ENCODE results near the gene TMEM267.
"Not testable (repeated sequence)": the region's sequence is repeated elsewhere in the genome, so short reads cannot be mapped to it uniquely, and the experiment has no call there.

The TMEM267 gene

GRCh38 chr5:43467100-43467499 is 16.6 kb downstream of the TMEM267 start:
- Histone ChIP-seq H3K9me3 (replicated peaks in 1 of 11) (peaks cover 57 to 75% (median 58%) of the 10 kb centered on the region in 11 experiments), H3K4me1 (no peaks in the 10 kb centered on the region), H3K4me3 (no peak overlapping the region), H3K27ac (no peak overlapping the region), H3K9ac (no peak overlapping the region), H3K27me3 (no peaks in the 10 kb centered on the region), H3K36me3 (peaks cover 36 to 59% (median 52%) of the 10 kb centered on the region in 11 experiments), H3K4me2 (no peak overlapping the region), H4K20me1 (no peaks in the 10 kb centered on the region)
- no peak for TF ChIP-seq Cebpa-rat (IDR thresholded peaks at IDR 0.05)

GRCh38 chr5:43465455-43465854 is 18.2 kb downstream of the TMEM267 start:
- not testable (repeated sequence) for H3K4me2 ChIP-seq, H3K27ac ChIP-seq, H3K27me3 ChIP-seq, H3K9ac ChIP-seq, H3K4me3 ChIP-seq, H4K20me1 ChIP-seq, H3K4me1 ChIP-seq
- Histone ChIP-seq H3K36me3 (peaks cover 43 to 61% (median 54%) of the 10 kb centered on the region in 11 experiments), H3K9me3 (replicated peaks in 1 of 11) (peaks cover 57 to 75% (median 61%) of the 10 kb centered on the region in 11 experiments)

- Histone ChIP-seq H4K20me1 (no peaks in the 10 kb centered on the region), H3K9me3 (replicated peaks in 1 of 11) (peaks cover 59 to 75% (median 66%) of the 10 kb centered on the region in 11 experiments), H3K27ac (no peak overlapping the region), H3K27me3 (no peaks in the 10 kb centered on the region), H3K4me3 (no peak overlapping the region), H3K9ac (no peak overlapping the region), H3K4me2 (no peak overlapping the region), H3K36me3 (peaks cover 39 to 65% (median 53%) of the 10 kb centered on the region in 11 experiments), H3K4me1 (no peaks in the 10 kb centered on the region)
- TF ChIP-seq Cebpa-rat (IDR thresholded peaks at IDR 0.05), result no peak
Measured at GRCh38 chr5:43461066-43461465, 22.6 kb downstream of the TMEM267 start.

GRCh38 chr5:43456556-43456955 is 27.1 kb downstream of the TMEM267 start:
- Histone ChIP-seq H3K27me3 (no peaks in the 10 kb centered on the region), H3K4me2 (no peak overlapping the region), H3K4me3 (no peak overlapping the region), H3K27ac (no peak overlapping the region), H4K20me1 (no peaks in the 10 kb centered on the region), H3K9ac (no peak overlapping the region), H3K9me3 (replicated peaks in 1 of 11) (peaks cover 45 to 54% (median 50%) of the 10 kb centered on the region in 11 experiments), H3K4me1 (no peaks in the 10 kb centered on the region), H3K36me3 (peaks cover 42 to 93% (median 53%) of the 10 kb centered on the region in 11 experiments)
- TF ChIP-seq Cebpa-rat (IDR thresholded peaks at IDR 0.05), result no peak

DNA sequence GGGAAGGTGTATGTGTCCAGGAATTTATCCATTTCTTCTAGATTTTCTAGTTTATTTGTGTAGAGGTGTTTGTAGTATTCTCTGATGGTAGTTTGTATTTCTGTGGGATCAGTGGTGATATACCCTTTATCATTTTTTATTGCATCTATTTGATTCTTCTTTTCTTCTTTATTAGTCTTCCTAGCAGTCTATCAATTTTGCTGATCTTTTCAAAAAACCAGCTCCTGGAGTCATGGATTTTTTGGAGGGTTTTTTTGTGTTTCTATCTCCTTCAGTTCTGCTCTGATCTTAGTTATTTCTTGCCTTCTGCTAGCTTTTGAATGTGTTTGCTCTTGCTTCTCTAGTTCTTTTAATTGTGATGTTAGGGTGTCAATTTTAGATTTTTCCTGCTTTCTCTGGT is 42.1 kb downstream of the TMEM267 start:
- not testable (repeated sequence) for H3K4me2 ChIP-seq, H3K27ac ChIP-seq, H3K27me3 ChIP-seq, H3K4me3 ChIP-seq, H4K20me1 ChIP-seq, H3K9ac ChIP-seq
- H3K9me3 ChIP-seq (replicated peaks in 1 of 11), result peaks cover 14 to 45% (median 31%) of the 10 kb centered on the region in 11 experiments; a peak in 21 of 22 replicates
- peaks cover 14 to 34% (median 24%) of the 10 kb centered on the region in 11 experiments; a peak in 20 of 22 replicates for H3K36me3 ChIP-seq
- H3K4me1 ChIP-seq, result peaks cover 0 to 12% (median 0%) of the 10 kb centered on the region in 10 experiments; a peak in 6 of 20 replicates

DNA sequence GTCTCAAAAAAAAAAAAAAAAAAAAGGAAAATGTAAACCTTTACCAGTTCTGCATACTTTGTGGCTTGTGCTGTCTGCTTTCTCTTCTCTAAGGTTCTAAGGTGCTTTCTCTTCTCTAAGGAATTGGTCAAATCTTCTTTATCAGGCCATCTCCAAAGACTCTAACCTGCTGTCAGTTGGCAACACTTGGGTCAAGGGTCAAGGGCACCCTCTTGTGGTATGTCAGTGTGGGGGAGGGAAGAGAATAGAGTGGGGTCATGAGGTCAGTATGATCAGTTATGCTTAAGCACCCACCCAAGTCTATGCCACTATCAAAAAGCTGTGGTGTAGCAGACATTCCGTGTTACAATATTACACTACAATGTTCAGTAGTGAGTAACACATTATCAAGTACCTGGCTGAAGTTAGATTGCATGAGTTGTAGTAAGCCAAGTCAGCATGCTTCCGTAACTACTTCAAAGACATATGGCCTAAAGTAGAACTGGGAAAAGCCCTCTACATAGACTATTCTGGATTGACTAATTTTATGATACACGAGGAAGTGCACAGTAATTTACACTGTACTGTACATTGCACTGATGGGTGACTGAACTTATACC is 46.5 kb downstream of the TMEM267 start:
- no peak overlapping the region for H3K9ac ChIP-seq
- no peaks in the 10 kb centered on the region for H3K36me3 ChIP-seq
- peaks cover 0 to 21% (median 7%) of the 10 kb centered on the region in 10 experiments; a peak in 10 of 20 replicates for H3K4me1 ChIP-seq
- H4K20me1 ChIP-seq, result no peaks in the 10 kb centered on the region
- no peaks in the 10 kb centered on the region for H3K27me3 ChIP-seq
- H3K9me3 ChIP-seq (replicated peaks in 1 of 11), result peaks cover 0 to 25% (median 10%) of the 10 kb centered on the region in 11 experiments; a peak in 13 of 22 replicates
- H3K4me2 ChIP-seq, result no peak overlapping the region
- no peak for TF ChIP-seq Cebpa-rat (IDR thresholded peaks at IDR 0.05)
- H3K27ac ChIP-seq, result no peak overlapping the region
- H3K4me3 ChIP-seq, result no peak overlapping the region

DNA sequence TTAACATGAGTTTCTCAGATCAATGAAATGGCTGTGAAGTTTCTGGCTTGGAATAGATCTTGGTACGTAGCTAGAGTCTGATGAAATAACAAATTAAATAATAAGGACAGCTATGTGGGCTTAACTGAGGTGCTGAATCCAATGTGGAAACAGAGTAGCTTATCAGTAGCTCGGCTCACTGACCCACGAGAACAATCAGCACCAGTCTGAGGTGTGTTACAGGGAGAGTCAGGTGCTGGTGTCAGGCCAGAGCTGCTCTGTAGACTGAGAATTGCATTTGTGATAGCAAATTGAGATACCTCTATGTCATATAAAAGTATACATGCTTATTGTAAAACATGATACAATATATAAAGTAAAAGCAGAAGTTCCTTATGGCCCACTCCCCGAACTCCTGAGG is 50.3 kb downstream of the TMEM267 start:
- no peaks in the 10 kb centered on the region for H3K27me3 ChIP-seq
- H3K9me3 ChIP-seq (replicated peaks in 1 of 11), result peaks cover 0 to 2% (median 0%) of the 10 kb centered on the region in 11 experiments; a peak in 1 of 22 replicates
- no peak overlapping the region for H3K4me2 ChIP-seq
- H3K4me1 ChIP-seq, result peaks cover 0 to 11% (median 6%) of the 10 kb centered on the region in 10 experiments; a peak in 11 of 20 replicates
- H3K4me3 ChIP-seq, result no peak overlapping the region
- no peak overlapping the region for H3K9ac ChIP-seq
- H3K36me3 ChIP-seq, result no peaks in the 10 kb centered on the region
- no peak overlapping the region for H3K27ac ChIP-seq
- TF ChIP-seq Cebpa-rat (IDR thresholded peaks at IDR 0.05), result no peak
- no peaks in the 10 kb centered on the region for H4K20me1 ChIP-seq

GRCh38 chr5:43432486-43433375 is 50.9 kb downstream of the TMEM267 start:
- H3K4me2 ChIP-seq, result peak overlapping the region in 4 of 11 experiments; percentile 3 to 52 (median 39); a peak in 7 of 22 replicates
- H3K27ac ChIP-seq, result no peak overlapping the region
- H3K9me3 ChIP-seq (replicated peaks in 1 of 11), result no peaks in the 10 kb centered on the region
- H3K36me3 ChIP-seq, result no peaks in the 10 kb centered on the region
- no peak overlapping the region for H3K9ac ChIP-seq
- no peaks in the 10 kb centered on the region for H3K27me3 ChIP-seq
- no peak overlapping the region for H3K4me3 ChIP-seq
- TF ChIP-seq Cebpa-rat (IDR thresholded peaks at IDR 0.05), result peak in 5 of 11 experiments; percentile 22 to 47 (median 32); a peak in 3 of 22 replicates
- peaks cover 0 to 14% (median 6%) of the 10 kb centered on the region in 10 experiments; a peak in 11 of 20 replicates for H3K4me1 ChIP-seq
- no peaks in the 10 kb centered on the region for H4K20me1 ChIP-seq

GRCh38 chr5:43429706-43430105 is 54.0 kb downstream of the TMEM267 start:
- H4K20me1 ChIP-seq, result no peaks in the 10 kb centered on the region
- no peak overlapping the region for H3K4me3 ChIP-seq

More at GRCh38 chr5:43429706-43430105, 54.0 kb downstream of the TMEM267 start:
- no peak overlapping the region for H3K27ac ChIP-seq
- peaks cover 0 to 5% (median 0%) of the 10 kb centered on the region in 11 experiments; a peak in 1 of 22 replicates for H3K9me3 ChIP-seq (replicated peaks in 1 of 11)
- no peaks in the 10 kb centered on the region for H3K27me3 ChIP-seq
- no peaks in the 10 kb centered on the region for H3K36me3 ChIP-seq
- no peak for TF ChIP-seq Cebpa-rat (IDR thresholded peaks at IDR 0.05)
- no peak overlapping the region for H3K4me2 ChIP-seq
- H3K9ac ChIP-seq, result no peak overlapping the region
- H3K4me1 ChIP-seq, result peaks cover 0 to 14% (median 6%) of the 10 kb centered on the region in 10 experiments; a peak in 11 of 20 replicates

All from BLaER1 treated with 17β-estradiol and CSF1 and Interleukin-3, amounts not matched to agents 10 nM and 100 nM (cell line).